HepG2 (cell line): Measurements from ENCODE around the gene TFAP2B. TPM values are rescaled to one million over a fixed set of nuclear protein-coding genes. Genes with fewer than 3 reads are reported as not detected.

Experiments used
- ZNF318 ChIP-seq: sonication (generic); formaldehyde crosslinking; IDR thresholded peaks from 2 replicates; pipeline ENCODE4 v1.4.0; 2020; ENCODE audit warnings: mild to moderate bottlenecking, missing genetic modification reagents
- polyA plus RNA-seq, 8 experiments: library from polyadenylated mRNA; depleted of rRNA in 3 of 8; stranded (reverse) in 7 of 8; unstranded in 1 of 8; fragments of >200 nt; fragmentation: Illumina TruSeq in 4 of 8; extraction: Trizol in 4 of 8; gene quantifications; 2 replicates each; pipeline versions ENCODE4 v1.2.1 to v1.2.3, GENCODE V29; 2011 to 2016; ENCODE audit warnings: low read depth in 4 of 8, missing spikeins in 1 of 8, mixed read lengths in 1 of 8; ENCODE audit not compliant: insufficient read depth in 1 of 8
- total RNA-seq, 5 experiments: library from RNA; depleted of rRNA; stranded (reverse); fragments of >200 nt; fragmentation: Illumina TruSeq; extraction: Trizol; gene quantifications; 2 replicates each; pipeline ENCODE4 v1.2.3, GENCODE V29; 2016; ENCODE audit warnings: low read depth in 1 of 5
- TF ChIP-seq, protein P1 (sequence below): IDR thresholded peaks from 2 replicates; pipeline ENCODE4 v1.6.1; 2016; ENCODE audit warnings: low read depth
- TF ChIP-seq, protein P2 (sequence below): IDR thresholded peaks from 2 replicates; pipeline ENCODE4 v1.6.1; 2018; ENCODE audit warnings: missing genetic modification reagents, mild to moderate bottlenecking, missing compliant biosample characterization

Gene TFAP2B
- total and polyA plus RNA-seq, 2 of the 13 experiments (the other 11 are each of a cell fraction or from before 2014, with no cell fraction given) = not detected

DNA sequence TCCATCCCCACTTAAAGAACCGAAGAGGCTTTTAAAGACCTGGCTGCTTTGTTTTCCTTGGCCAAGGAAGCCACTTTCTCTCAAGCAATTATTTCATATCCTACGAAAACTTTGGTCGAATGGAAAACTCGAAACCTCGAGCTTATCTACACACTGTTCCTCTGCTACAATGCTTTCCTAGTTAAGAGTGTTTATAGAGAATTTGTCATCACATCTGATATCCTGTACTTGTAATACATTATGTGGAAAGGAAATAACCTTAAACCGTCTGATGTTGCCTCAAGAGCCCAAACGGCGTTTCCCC is 28.1 kb downstream of the TFAP2B start (continued):
- TF ChIP-seq ZNF318 = no peak
- TF ChIP-seq, protein P1, sequence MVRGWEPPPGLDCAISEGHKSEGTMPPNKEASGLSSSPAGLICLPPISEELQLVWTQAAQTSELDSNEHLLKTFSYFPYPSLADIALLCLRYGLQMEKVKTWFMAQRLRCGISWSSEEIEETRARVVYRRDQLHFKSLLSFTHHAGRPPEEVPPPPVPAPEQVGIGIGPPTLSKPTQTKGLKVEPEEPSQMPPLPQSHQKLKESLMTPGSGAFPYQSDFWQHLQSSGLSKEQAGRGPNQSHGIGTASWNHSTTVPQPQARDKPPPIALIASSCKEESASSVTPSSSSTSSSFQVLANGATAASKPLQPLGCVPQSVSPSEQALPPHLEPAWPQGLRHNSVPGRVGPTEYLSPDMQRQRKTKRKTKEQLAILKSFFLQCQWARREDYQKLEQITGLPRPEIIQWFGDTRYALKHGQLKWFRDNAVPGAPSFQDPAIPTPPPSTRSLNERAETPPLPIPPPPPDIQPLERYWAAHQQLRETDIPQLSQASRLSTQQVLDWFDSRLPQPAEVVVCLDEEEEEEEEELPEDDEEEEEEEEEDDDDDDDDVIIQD = no peak
- TF ChIP-seq, protein P2, sequence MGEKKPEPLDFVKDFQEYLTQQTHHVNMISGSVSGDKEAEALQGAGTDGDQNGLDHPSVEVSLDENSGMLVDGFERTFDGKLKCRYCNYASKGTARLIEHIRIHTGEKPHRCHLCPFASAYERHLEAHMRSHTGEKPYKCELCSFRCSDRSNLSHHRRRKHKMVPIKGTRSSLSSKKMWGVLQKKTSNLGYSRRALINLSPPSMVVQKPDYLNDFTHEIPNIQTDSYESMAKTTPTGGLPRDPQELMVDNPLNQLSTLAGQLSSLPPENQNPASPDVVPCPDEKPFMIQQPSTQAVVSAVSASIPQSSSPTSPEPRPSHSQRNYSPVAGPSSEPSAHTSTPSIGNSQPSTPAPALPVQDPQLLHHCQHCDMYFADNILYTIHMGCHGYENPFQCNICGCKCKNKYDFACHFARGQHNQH (CRISPR knock-in tag) = no peak
